Mesodermal cell (in vitro differentiated cells): ENCODE results near the gene WWTR1.

Experiments
- H3K27ac ChIP-seq: 2 replicates; pipeline ENCODE4 v1.7.0; 2013; ENCODE audit warnings: mild to moderate bottlenecking, low read depth, low read length, moderate library complexity; ENCODE audit not compliant: severe bottlenecking
- H3K36me3 ChIP-seq: 2 replicates; pipeline ENCODE4 v1.7.1; 2013; ENCODE audit warnings: mild to moderate bottlenecking, low read length, moderate library complexity; ENCODE audit not compliant: control insufficient read depth, insufficient read depth
- H3K4me1 ChIP-seq: one replicate; pipeline ENCODE4 v1.7.1; 2013; ENCODE audit warnings: mild to moderate bottlenecking, low read length; ENCODE audit not compliant: insufficient read depth, control insufficient read depth, poor library complexity, severe bottlenecking
- H3K4me3 ChIP-seq: 2 replicates; pipeline ENCODE4 v1.7.0; 2013; ENCODE audit warnings: low read length, control low read depth, mild to moderate bottlenecking; ENCODE audit not compliant: insufficient read depth, poor library complexity, severe bottlenecking; ENCODE audit errors: extremely low read depth
- H3K9me3 ChIP-seq: 2 replicates; pipeline ENCODE4 v1.7.1; 2013; ENCODE audit warnings: mild to moderate bottlenecking, low read length, moderate library complexity; ENCODE audit not compliant: control insufficient read depth
- WGBS, 2 experiments: methylation state at CpG; one replicate each; pipeline ENCODE4 v1.1.5; 2013; ENCODE audit warnings: missing lambda C conversion rate in 2 of 2; ENCODE audit not compliant: insufficient coverage in 2 of 2; 5-methylcytosine and 5-hydroxymethylcytosine counted together

Gene WWTR1

DNA sequence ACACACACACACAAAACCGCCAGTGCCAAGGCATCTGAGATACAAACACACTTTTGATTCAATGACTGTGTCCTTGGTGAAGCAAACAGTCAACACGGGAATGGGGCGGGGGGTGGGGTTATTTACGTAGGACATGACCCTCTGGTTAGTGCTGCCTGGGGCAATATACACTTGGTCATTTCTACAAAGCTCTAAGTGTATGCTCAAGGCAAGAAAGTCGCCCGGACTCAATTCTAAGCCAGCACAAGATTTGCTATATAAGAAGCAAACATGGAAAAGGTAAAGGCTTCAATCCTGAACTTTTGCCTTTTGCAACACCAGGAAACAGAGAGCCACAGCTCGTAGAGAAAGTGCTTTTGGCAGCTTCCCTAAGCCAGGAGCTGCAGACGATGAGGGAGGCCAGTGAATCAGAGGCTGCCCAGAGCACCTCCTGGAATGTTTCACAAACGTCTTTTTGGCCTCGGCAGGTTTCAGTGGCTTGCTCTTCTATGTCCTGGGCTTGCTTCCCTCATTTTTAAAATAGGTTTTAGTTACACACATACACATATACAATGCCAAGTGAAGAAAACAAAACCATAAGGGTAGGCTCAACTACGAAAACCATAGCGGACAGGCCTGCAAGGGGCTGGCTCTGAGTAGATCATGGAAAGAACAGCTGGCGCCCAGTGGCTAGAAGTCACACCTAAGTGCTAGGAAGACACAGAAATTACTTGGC, 109.7 kb downstream of the WWTR1 start:
- H3K9me3 ChIP-seq: no peaks in the 10 kb centered on the region
- WGBS, 2 experiments: 63 to 71% methylated on average over 5 to 11 of the region's 13 CpGs
- peak overlapping the region; percentile 84 for H3K27ac ChIP-seq
- H3K4me3 ChIP-seq: no peak overlapping the region
- peaks cover 40% of the 10 kb centered on the region for H3K36me3 ChIP-seq
- H3K4me1 ChIP-seq: peaks cover 26% of the 10 kb centered on the region

DNA sequence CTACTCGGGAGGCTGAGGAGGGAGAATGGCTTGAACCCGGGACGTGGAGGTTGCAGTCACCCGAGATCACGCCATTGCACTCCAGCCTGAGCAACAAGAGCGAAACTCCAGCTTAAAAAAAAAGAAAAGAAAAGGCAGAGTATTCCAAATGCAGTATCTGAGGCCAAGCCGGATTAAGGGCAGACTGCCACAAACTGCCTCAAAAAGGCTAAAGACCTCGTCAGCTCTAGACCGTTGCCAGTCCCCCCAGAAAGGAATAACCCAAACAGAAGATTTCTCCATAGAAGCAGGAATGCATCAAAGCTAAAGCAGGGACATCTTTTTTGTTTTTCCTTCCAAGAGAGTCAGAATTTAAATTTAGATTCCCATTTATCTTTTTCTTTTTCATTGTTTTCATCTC, 110.4 kb downstream of the WWTR1 start:
- H3K4me3 ChIP-seq: no peak overlapping the region
- H3K36me3 ChIP-seq: peaks cover 47% of the 10 kb centered on the region
- peaks cover 33% of the 10 kb centered on the region for H3K4me1 ChIP-seq
- WGBS, 2 experiments: 96 to 98% methylated on average over 8 to 9 of the region's 9 CpGs
- peak overlapping the region; percentile 84 for H3K27ac ChIP-seq
- H3K9me3 ChIP-seq: no peaks in the 10 kb centered on the region

GRCh38 chr3:149545049-149545448, 112.8 kb downstream of the WWTR1 start:
- peaks cover 46% of the 10 kb centered on the region for H3K4me1 ChIP-seq
- WGBS, 2 experiments: no CpG with 5 or more reads among the region's 2 CpGs
- H3K27ac ChIP-seq: no peak overlapping the region
- no peak overlapping the region for H3K4me3 ChIP-seq
- no peaks in the 10 kb centered on the region for H3K9me3 ChIP-seq
- peaks cover 60% of the 10 kb centered on the region for H3K36me3 ChIP-seq

GRCh38 chr3:149542375-149543312, 115.2 kb downstream of the WWTR1 start:
- Histone ChIP-seq H3K9me3 (no peaks in the 10 kb centered on the region), H3K36me3 (peaks cover 63% of the 10 kb centered on the region), H3K4me3 (no peak overlapping the region), H3K4me1 (peaks cover 51% of the 10 kb centered on the region), H3K27ac (peak overlapping the region; percentile 57)
- 85 to 94% methylated on average over 4 of the region's 9 CpGs for WGBS, 2 experiments

GRCh38 chr3:149541091-149541491, 116.7 kb downstream of the WWTR1 start:
- Histone ChIP-seq H3K4me3 (no peak overlapping the region), H3K27ac (no peak overlapping the region), H3K4me1 (peaks cover 57% of the 10 kb centered on the region), H3K9me3 (no peaks in the 10 kb centered on the region), H3K36me3 (peaks cover 49% of the 10 kb centered on the region)
- WGBS, 2 experiments: 76% methylated on average over 3 of the region's 3 CpGs; no CpG with 5 or more reads in 1 of the 2 experiments

DNA sequence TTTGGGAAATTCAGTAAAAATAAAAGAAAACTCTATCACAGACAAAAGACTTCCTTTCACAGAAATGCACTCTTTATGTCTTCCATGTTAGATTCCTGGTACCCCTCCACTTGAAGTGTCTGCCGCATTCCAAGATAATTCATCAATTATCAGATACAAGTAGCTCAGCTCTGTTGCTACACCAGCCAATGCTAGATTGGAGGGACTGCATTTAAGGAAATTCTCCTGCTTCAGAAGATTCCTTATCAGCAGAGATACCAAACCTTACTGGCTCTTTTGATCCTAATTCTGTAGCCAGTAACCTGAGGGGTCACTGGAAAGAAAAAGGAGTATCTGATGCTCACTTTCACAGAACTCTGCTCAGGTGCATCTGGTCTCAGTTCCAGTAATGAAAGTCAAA, 119.5 kb downstream of the WWTR1 start:
- H3K27ac ChIP-seq: peak overlapping the region; percentile 43
- H3K9me3 ChIP-seq: no peaks in the 10 kb centered on the region
- WGBS, 2 experiments: 57 to 73% methylated on average over 1 of the region's 1 CpG
- H3K36me3 ChIP-seq: peaks cover 43% of the 10 kb centered on the region
- peaks cover 74% of the 10 kb centered on the region for H3K4me1 ChIP-seq
- H3K4me3 ChIP-seq: no peak overlapping the region

DNA sequence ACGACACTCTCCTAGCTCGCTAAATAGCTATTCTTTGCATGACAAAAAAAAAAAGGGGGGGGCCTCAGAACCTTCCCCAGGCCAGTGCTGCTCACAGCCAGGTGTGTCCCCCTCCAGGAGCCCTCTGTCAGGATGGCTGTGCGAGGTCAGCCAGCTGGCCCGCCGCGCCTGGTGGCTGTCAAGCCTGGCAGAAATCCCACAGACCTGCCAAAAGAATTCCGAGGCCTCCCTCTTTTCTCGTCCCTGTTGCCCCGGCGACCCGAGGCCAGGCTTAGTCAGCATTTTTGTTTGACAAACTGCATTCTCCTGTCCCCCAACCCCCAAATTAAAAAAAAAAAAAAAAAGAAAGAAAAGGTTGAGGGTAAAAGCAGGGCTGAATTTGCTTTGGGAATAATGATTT, 121.4 kb downstream of the WWTR1 start:
- H3K4me1 ChIP-seq: peaks cover 55% of the 10 kb centered on the region
- H3K27ac ChIP-seq: peak overlapping the region; percentile 80
- H3K36me3 ChIP-seq: peaks cover 31% of the 10 kb centered on the region
- no peak overlapping the region for H3K4me3 ChIP-seq
- no peaks in the 10 kb centered on the region for H3K9me3 ChIP-seq
- WGBS, 2 experiments: 18 to 37% methylated on average over 5 of the region's 11 CpGs

GRCh38 chr3:149535333-149535685, 122.5 kb downstream of the WWTR1 start:
- WGBS, 2 experiments: 82 to 88% methylated on average over 3 to 4 of the region's 8 CpGs
- Histone ChIP-seq H3K4me3 (no peak overlapping the region), H3K4me1 (peaks cover 54% of the 10 kb centered on the region), H3K27ac (peak overlapping the region; percentile 59), H3K9me3 (no peaks in the 10 kb centered on the region), H3K36me3 (peaks cover 30% of the 10 kb centered on the region)

DNA sequence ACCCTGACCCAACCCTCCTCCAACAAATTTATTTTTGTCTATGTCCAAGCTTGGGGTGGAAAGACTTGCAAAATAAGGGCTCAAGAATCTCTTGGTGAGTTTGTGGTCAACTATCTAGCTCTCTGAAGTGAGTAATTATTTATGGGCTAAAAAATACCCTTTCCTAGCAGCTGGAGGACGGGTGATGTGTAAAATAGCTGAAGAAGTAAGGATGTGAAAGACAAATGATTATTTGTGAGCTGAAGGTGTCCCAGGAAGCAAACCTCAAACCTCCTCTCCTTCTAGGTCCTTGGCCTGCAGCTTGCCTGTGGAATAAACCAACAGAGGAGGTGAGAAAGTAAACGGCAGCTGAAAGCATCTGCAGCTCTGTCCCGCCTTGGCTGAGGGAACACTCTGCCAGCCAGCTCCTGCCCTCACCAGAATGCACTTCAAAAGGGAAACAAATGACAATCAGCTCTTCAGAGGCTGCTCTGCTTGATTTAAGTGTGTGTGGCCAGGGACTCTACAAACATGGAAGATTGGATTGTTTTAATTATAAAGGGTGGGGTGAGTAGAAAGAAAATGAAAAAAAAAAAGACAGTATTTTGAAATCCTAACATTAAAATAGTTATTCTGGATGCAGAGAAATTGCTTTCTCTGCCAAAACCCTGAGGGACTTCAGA, 123.0 kb downstream of the WWTR1 start:
- WGBS, 2 experiments: 25% methylated on average over 2 of the region's 3 CpGs; no CpG with 5 or more reads in 1 of the 2 experiments
- H3K4me3 ChIP-seq: no peak overlapping the region
- H3K4me1 ChIP-seq: peaks cover 48% of the 10 kb centered on the region
- peak overlapping the region; percentile 59 for H3K27ac ChIP-seq
- no peaks in the 10 kb centered on the region for H3K9me3 ChIP-seq
- H3K36me3 ChIP-seq: peaks cover 30% of the 10 kb centered on the region

- Histone ChIP-seq H3K27ac (no peak overlapping the region), H3K9me3 (no peaks in the 10 kb centered on the region), H3K4me3 (no peak overlapping the region), H3K4me1 (peaks cover 41% of the 10 kb centered on the region), H3K36me3 (peaks cover 29% of the 10 kb centered on the region)
- 89 to 93% methylated on average over 4 of the region's 4 CpGs for WGBS, 2 experiments
These were observed 123.7 kb downstream of the WWTR1 start for GRCh38 chr3:149534082-149534481.
